HG03521 (cell line): ENCODE results near the gene CHIA.
"Not testable (repeated sequence)": the region's sequence is repeated elsewhere in the genome, so short reads cannot be mapped to it uniquely, and the experiment has no call there.

Source experiments
- ATAC-seq: cut with Tn5 transposase; IDR thresholded peaks from one replicate; pipeline ENCODE4 v1.9.1; 2021; ENCODE audit warnings: mild to moderate bottlenecking, moderate library complexity; ENCODE audit not compliant: unreplicated experiment

CHIA gene

DNA sequence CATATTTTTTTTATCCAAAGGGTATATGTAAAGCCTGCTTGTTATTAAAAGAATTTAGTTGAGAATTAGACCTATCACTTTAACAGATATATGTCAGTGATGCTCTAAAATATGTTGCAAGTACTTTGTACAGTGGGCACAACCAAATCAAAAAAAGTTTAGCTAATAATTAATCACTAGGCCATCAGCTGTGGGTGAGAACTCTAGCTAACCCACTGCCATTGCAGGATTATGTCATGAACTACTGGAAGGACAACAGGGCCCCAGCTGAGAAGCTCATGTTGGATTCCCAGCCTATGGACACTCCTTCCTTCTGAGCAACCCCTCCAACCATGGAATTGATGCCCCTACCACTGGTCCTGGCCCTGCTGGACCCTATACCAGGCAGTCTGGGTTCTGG is 6.8 kb upstream of the CHIA start:
- ATAC-seq: no peak

- no peak for ATAC-seq
Measured at GRCh38 chr1:111285879-111286278, 4.8 kb upstream of the CHIA start.

GRCh38 chr1:111286912-111287311 is 3.7 kb upstream of the CHIA start:
- no peak for ATAC-seq

- ATAC-seq: no peak
Measured at GRCh38 chr1:111289371-111289770, 1.3 kb upstream of the CHIA start.

GRCh38 chr1:111290104-111290503 is 547 bp upstream of the CHIA start:
- no peak for ATAC-seq

DNA sequence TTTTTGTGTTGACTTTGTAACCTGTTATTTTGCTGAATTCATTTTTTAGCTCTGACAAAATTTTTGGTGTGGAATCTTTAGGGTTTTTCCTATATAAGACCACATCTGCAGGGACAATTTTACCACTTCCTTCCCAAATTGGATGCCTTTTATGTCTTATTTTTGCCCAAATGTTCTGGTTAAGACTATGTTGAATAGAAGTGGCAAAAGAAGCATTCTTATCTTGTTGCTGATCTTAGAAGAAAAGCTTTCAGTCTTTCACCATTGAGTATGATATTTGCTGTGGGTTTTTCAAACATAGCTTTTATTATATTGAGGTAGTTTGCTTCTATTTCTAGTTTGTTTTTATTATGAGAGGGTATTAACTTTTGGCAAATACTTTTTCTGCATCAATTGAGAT is 3.7 kb downstream of the CHIA start:
- no peak for ATAC-seq

DNA sequence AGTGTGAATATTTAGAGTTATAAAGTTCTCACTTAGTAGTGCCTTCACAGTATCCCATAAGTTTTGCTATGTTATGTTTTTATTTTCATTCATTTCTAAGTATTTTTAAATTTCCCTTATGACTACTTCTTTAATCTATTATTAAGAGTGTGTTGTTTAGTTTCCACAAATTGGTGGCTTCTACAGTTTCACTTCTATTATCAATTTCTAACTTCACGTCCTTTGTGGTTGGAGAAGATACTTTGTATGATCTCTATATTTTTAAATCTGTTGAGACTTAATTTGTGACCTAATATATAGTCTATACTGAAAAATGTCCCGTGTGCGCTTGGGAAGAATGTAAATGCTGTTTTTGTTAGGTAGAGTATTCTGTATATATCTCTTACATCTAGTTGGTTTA is 11.7 kb downstream of the CHIA start:
- no peak for ATAC-seq

GRCh38 chr1:111309690-111310089 is 19.0 kb downstream of the CHIA start:
- ATAC-seq: no peak

- no peak for ATAC-seq
Measured at GRCh38 chr1:111318523-111318922, 27.9 kb downstream of the CHIA start.

DNA sequence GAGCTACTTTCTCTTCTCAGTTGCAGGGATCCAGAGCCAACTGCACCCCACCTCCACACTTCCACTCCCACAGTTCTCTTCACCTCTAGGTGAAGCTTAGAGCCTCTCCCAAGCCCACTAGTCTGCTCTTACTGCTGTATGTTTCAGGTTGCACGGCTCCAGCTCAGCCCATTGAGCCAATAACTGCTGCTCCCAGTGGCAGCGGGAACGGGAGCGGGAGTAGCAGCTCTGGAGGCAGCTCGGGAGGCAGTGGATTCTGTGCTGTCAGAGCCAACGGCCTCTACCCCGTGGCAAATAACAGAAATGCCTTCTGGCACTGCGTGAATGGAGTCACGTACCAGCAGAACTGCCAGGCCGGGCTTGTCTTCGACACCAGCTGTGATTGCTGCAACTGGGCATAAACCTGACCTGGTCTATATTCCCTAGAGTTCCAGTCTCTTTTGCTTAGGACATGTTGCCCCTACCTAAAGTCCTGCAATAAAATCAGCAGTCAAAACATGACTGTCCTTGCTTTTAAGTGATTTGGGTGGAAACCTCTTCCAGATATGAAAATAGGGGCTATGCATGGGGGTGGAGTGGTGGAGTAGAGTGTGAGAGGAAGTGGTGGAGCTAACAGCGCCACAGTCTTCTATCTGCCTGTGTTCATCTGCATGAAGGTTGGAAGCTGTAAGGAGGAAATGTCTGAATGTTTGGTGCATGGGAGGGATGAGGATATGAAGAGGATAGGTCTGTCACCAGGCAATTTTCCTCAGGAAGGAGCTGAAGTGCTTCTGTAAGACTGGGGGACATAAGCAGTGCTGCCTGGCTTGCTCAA is 29.6 kb downstream of the CHIA start:
- no peak for ATAC-seq

DNA sequence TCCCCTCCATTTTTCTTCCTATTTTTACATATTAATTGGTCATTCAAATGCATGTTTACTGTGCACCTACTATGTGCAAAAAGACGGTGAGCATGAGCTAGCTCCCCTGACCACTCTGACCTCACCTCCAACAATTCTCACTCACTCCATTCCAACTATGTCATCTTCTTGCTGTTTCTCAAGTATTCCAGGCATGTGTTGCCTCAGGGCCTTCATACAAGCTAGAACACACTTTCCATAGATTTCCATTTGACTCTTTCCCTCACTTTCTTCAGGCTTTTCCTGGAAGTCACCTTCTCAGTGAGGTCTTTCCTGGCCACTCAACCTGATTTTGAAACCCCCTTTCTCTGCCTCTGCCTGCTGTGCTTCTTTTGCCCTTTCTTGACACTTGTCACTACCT is 32.6 kb downstream of the CHIA start:
- ATAC-seq: no peak

DNA sequence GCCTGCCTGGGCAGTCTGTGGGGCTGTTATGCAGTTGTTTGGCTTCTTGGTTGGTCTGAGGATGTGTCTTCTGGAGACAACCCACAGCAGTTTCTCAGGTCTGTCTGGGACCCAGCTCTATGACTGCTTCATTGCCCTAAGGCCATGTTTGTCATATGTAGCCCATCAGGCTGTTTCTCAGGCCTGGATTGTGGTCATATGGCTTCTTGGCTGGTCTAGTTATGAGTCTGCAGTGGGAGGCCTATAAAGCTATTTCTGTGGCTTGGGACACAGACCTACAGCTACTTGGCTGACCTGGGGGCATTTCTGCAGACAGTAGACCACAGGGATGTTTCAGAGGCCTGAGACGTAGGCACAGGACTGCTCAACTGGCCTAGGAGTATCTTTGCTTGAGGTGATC is 41.5 kb downstream of the CHIA start:
- peak; percentile 70 for ATAC-seq

DNA sequence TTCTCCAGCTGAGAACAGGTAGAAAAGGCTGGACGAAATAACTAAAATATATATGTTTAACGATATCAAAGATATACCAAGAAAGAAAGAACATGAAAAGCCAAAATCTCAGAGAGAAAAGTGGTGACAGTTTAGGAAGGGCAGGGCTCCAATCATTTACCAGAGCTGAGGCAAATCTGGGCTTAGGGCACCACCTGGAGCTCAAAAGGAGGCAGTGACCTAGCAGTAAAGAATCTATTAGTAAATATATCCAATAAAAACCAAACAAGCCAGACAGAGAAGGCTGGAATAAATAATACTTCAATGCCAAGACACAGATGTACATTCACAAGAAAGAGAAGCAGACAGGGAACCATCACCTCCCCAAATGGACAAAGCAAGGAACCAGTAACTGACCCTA is 43.5 kb downstream of the CHIA start:
- no peak for ATAC-seq

- ATAC-seq: not testable (repeated sequence)
Measured at GRCh38 chr1:111335214-111335877, 44.7 kb downstream of the CHIA start.

GRCh38 chr1:111338849-111339248 is 48.2 kb downstream of the CHIA start:
- not testable (repeated sequence) for ATAC-seq

DNA sequence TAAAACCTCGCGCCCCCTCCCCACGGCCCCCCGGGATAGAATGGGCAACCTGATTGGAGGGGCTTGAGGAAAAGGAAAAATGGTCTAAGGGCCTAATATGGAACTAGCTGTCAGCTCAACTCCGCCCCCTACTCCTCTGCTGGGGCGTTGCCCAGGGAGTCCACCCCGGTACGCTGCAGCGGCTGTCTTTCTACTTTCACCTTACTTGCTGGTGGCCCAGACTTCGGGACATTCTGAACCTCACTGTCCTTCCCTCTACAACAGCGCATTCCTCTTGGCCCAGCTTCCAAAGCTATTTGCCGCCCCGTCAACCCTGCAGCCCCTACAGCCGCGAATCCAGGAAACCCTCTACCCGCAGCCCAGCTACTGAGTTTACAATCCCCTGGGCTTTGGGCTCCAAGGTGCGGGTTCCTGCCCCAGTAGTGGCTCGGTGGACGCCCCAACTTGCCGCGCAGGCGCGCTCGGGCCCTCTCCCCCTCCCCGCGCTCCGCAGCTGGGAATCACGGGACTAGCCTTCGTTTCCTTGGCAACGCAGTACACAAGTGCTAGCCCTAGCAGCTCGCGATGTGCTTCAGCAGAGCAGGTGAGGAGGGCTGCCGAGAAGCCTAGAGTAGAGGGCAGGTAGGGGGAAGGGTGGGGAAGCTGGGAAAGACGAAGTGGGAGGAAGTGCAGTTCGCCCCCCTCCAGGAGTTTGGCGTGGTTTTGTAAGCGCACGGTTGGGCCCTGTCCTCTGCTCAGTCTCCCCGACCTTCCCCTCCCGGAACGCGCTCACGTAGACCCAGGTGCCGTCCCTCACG is 55.6 kb downstream of the CHIA start:
- peak; percentile 92 for ATAC-seq

DNA sequence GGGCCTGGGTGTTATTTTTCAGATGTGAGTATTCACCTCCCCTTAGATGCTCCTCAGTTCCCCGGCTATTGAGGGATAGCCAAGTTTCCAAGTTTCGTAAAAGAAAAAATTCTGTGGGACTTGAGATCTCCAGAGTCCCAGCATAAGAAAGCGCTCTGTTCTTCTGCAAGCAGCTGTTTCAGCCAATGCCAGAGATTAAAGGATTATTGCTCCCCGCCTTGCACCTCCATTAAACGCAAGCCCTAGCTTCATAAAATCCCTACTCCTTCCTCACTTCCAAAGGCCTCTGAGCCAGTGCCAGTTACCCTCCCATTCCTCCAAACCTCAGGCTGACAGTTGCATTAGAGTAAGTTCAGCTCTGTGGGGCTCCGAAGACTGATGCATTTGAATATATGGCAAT is 56.4 kb downstream of the CHIA start:
- ATAC-seq: no peak

- no peak for ATAC-seq
Measured at GRCh38 chr1:111351700-111352099, 61.0 kb downstream of the CHIA start.

GRCh38 chr1:111354584-111354983 is 63.9 kb downstream of the CHIA start:
- ATAC-seq: no peak

- ATAC-seq: no peak
Measured at GRCh38 chr1:111358964-111359363, 68.3 kb downstream of the CHIA start.

- no peak for ATAC-seq
Measured at GRCh38 chr1:111359376-111359775, 68.7 kb downstream of the CHIA start.

- ATAC-seq: not testable (repeated sequence)
Measured at GRCh38 chr1:111360257-111360656, 69.6 kb downstream of the CHIA start.
